Body of pancreas (tissue), 4 donors: Measurements from ENCODE around the gene RNU5D-1.

ENCODE experiments used
- POLR2A ChIP-seq, 3 donors: fragments of 450-650 bp; IDR thresholded peaks; one replicate each; pipeline ENCODE4 v1.6.1; 2016; ENCODE audit warnings: antibody characterized with exemption in 3 of 3, mild to moderate bottlenecking in 2 of 3
- TF ChIP-seq, protein P1 (sequence below), 7 experiments: fragments of 450-650 bp in 4 of 7; fragments of 200-600 bp in 3 of 7; sonication (generic) in 3 of 7; IDR thresholded peaks; one replicate each; pipeline ENCODE4 v1.5.1; 2016 to 2019; ENCODE audit warnings: antibody characterized with exemption in 7 of 7

DNA sequence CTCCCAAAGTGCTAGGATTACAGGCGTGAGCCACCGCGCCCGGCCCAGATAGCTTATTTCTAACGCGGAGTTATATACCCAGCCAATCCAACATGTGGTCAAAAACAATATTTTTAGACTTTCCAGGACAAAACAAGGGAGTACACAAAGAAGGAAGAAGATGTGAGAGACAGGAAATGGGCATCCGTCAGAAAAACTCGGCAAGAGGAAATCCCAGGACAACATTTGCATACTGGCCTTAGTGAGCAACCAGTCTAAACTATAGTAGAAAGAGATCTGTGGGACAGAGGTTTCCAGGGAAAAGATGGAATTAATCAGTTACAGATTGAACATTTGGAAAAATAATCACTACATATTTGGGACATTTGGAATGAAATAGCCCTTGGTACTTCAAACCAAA lies 45.1 kb downstream of the RNU5D-1 start:
- TF ChIP-seq, protein P1, sequence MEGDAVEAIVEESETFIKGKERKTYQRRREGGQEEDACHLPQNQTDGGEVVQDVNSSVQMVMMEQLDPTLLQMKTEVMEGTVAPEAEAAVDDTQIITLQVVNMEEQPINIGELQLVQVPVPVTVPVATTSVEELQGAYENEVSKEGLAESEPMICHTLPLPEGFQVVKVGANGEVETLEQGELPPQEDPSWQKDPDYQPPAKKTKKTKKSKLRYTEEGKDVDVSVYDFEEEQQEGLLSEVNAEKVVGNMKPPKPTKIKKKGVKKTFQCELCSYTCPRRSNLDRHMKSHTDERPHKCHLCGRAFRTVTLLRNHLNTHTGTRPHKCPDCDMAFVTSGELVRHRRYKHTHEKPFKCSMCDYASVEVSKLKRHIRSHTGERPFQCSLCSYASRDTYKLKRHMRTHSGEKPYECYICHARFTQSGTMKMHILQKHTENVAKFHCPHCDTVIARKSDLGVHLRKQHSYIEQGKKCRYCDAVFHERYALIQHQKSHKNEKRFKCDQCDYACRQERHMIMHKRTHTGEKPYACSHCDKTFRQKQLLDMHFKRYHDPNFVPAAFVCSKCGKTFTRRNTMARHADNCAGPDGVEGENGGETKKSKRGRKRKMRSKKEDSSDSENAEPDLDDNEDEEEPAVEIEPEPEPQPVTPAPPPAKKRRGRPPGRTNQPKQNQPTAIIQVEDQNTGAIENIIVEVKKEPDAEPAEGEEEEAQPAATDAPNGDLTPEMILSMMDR (IDR thresholded peaks at IDR 0.05): no peak
- TF ChIP-seq POLR2A (IDR thresholded peaks at IDR 0.05): no peak
